GM19043 (cell line): ENCODE data around the gene EEF1AKMT1.
"Not testable (repeated sequence)": the region's sequence is repeated elsewhere in the genome, so short reads cannot be mapped to it uniquely, and the experiment has no call there.

Experiments
- ATAC-seq: cut with Tn5 transposase; IDR thresholded peaks from one replicate; pipeline ENCODE4 v1.9.1; 2021; ENCODE audit warnings: low read depth; ENCODE audit not compliant: unreplicated experiment

EEF1AKMT1 gene

GRCh38 chr13:20702915-20703779, 70.6 kb downstream of the EEF1AKMT1 start, which contains the start of gene IL17D:
Gene IL17D, plus strand, starts transcription at chr13:20703699. Its CDS starts 303 bp downstream, at chr13:20704002.
- peak; percentile 10 for ATAC-seq

DNA sequence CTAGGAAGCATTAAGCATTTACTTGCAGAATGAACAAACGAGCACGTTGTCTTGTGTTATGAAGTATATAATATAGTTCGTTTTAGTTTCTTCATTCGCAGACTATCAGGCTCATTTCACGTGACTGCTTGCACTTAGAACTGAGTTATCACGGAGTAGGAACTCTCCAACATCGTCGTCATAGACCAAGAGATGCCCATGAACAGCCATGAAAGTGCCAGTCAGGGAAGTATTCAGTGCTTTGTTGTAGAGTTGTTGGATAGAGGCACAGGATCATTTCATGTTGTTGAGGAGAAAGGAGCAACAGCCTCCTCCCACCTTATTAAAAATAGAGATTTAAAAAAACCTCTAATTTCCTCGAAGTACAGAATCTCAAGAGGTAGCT, 71.2 kb downstream of the EEF1AKMT1 start:
- ATAC-seq = no peak

DNA sequence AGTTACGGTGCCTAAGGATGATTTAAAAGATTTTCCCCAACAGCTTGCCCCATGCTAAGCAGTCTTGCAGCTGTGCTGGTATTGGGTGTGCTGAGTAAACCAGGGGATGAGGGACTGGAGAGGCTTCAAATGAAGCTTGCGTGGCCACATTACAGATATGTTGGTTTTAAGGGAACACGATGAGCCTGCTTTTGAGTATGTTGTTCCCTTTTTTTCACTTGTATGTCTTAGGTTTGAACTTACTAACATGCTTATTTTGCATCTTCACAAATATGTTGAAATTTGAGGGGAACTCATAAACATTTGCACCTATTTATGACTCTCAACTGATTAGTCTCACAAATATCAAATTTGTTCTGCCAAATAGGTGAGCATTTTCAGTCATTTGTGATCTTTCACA, 72.3 kb downstream of the EEF1AKMT1 start:
- no peak for ATAC-seq

GRCh38 chr13:20700288-20700687, 73.5 kb downstream of the EEF1AKMT1 start:
- ATAC-seq = no peak

DNA sequence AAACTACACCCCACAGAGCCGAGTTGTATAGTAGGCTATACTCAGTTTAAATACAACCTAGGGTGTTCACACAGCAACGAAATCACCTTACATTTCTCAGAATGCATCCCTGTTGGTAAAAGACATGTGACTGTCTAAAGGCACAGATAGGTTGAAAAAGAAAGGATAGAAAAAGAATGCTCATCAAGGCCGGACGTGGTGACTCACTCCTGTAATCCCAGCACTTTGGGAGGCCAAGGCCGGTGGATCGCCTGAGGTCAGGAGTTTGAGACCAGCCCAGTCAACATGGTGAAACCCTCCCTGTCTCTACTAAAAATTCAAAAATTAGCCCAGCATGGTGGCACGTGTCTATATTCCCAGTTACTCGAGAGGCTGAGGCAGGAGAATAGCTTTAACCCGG, 74.0 kb downstream of the EEF1AKMT1 start:
- no peak for ATAC-seq

- ATAC-seq = no peak
These were observed 77.7 kb downstream of the EEF1AKMT1 start for GRCh38 chr13:20696073-20696472.

DNA sequence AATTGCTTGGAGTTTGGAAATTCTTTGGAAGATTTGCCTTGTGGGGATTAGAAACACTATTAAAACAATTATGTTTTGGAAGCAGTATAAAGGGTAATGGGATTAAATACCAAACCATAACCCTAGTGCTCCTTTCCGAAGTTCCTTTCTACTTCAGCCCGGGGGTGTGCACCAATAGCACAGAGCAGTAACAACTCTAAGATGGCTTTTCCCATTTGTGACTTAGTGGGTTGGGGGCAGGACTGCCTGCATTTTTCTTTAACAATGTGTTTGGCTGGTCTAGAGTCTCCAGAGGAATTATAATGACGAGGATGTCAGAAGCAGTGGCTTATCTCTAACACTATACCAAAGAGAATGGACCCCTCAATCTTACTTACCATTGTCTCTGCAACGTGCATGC, 82.1 kb downstream of the EEF1AKMT1 start:
- ATAC-seq = no peak

- ATAC-seq = no peak
These were observed 84.5 kb downstream of the EEF1AKMT1 start for GRCh38 chr13:20689291-20689690.

- ATAC-seq = no peak
These were observed 86.7 kb downstream of the EEF1AKMT1 start for GRCh38 chr13:20686863-20687579.

DNA sequence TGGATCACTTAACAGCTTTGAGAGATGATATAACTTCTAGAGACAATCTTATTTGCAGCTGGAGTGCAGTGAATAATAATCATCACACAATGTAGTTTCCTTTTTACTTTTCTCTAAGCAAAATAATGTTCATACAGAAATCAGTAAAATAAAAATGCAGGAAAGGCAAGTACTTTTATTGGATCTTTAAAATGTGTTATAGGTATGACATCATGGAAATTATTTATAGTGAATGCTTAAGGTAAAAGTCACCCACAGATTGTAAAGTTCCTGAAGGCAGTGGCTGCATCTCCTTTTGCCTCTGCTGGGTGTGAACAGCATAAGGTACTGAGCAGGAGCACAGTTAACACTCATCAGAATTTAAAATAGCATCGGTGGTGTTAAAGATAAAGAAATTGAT, 87.6 kb downstream of the EEF1AKMT1 start:
- ATAC-seq = no peak

GRCh38 chr13:20685092-20685491, 88.7 kb downstream of the EEF1AKMT1 start:
- no peak for ATAC-seq

DNA sequence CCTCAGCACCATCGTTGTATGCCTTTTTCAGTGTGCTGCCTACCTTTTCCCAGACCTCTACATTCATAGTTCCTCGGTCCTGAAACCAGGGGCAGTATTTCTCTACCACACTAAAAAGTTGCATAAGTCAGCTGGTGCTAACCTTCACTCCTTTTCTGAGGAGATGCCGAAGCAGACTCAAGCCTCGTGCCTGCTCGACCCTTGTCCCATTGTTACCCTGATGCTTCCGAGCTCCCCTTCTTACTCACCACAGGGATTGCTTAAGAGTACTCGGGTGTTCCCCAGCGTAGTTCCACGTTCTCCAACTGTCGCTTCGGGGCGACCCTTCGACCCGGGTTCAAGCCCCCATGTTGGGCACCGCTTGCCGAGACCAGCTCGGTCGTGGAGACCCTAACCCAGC, 89.2 kb downstream of the EEF1AKMT1 start:
- ATAC-seq = no peak

GRCh38 chr13:20684041-20684440, 89.7 kb downstream of the EEF1AKMT1 start:
- ATAC-seq = no peak

- ATAC-seq = no peak
These were observed 91.7 kb downstream of the EEF1AKMT1 start for GRCh38 chr13:20682061-20682460.

- ATAC-seq = not testable (repeated sequence)
These were observed 92.3 kb downstream of the EEF1AKMT1 start for GRCh38 chr13:20681481-20681880.

DNA sequence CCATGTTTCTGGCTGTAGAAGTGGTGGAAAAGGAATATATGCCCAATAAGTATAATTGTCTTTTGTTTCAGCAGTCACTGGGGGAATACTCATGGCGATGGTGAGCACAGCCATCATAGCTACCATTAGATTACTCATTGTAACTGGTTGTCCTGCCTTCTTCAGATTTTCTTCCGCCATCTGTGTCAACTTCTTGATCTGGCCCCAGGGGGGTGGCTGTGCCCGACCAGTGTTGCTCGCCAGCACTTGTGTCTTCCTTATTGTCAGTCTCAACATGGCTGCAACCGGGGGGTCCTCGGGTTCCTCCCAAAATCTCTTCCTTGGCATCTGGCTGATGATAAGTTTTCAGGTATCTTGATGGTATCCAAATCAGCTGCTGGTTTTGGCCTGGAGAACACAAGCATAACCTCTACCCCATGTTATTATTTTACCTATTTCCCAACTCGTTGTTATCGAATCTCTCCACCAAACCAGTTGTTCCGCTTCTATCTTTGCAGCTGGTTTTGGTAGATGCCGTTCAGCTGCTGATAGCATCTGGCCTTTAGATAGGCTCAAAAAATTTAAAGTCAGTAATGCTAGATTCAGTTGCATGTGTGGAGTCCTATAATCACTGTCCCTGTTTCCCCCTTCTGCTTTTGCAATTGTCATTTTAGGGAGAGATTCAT, 93.2 kb downstream of the EEF1AKMT1 start:
- ATAC-seq = no peak

GRCh38 chr13:20679879-20680278, 93.9 kb downstream of the EEF1AKMT1 start:
- no peak for ATAC-seq
